Endothelial cell of umbilical vein (primary cell): ENCODE results near the gene CHURC1. TPM values are rescaled to one million over a fixed set of nuclear protein-coding genes. Genes with fewer than 3 reads are reported as not detected.

Experiments used
- BruUV-seq: library from RNA; stranded (reverse); fragments of 400-500 nt; replicated peaks from 2 replicates; lab custom pipeline; 2021; lab: Mats Ljungman, UMichigan
- CTCF ChIA-PET: fragments of 300-600, 350-600 bp; sonication (Branson Sonifier 250); formaldehyde crosslinking; loops from one replicate; lab custom pipeline; 2021; ENCODE audit warnings: antibody characterized with exemption, inconsistent platforms; lab: Charles Lee
- POLR2A ChIA-PET: fragments of 300-600, 350-600 bp; sonication (Branson Sonifier 250); formaldehyde crosslinking; loops from one replicate; lab custom pipeline; 2021; ENCODE audit warnings: antibody characterized with exemption, inconsistent platforms; lab: Charles Lee
- DNase-seq: peaks from one replicate; pipeline ENCODE4 v3.0.0-alpha.2; 2011; ENCODE audit warnings: low read depth, low spot score
- FAIRE-seq: peaks from 2 replicates; lab custom pipeline; 2011; peaks lifted over from hg19 to GRCh38; lab: Jason Lieb, UNC
- H2AFZ ChIP-seq: 2 replicates; pipeline ENCODE4 v1.6.0; 2012; ENCODE audit warnings: low read depth, low read length, control low read depth, inconsistent platforms
- H3K27ac ChIP-seq: 2 replicates; pipeline ENCODE4 v1.5.1; 2011; ENCODE audit warnings: low read depth, mild to moderate bottlenecking, control low read depth, low read length, moderate library complexity; ENCODE audit not compliant: insufficient read depth
- H3K27me3 ChIP-seq, 2 experiments: 2 replicates each; pipeline versions ENCODE4 v1.6.0 to v1.6.1; 2011; ENCODE audit warnings: low read length in 2 of 2, mixed read lengths in 1 of 2; ENCODE audit not compliant: control insufficient read depth in 2 of 2, insufficient read depth in 2 of 2
- H3K36me3 ChIP-seq, 2 experiments: 2 replicates in 1 of 2; 3 replicates in 1 of 2; pipeline ENCODE4 v1.5.1; 2011; ENCODE audit warnings: low read length in 2 of 2, mild to moderate bottlenecking in 1 of 2, moderate library complexity in 1 of 2; ENCODE audit not compliant: control insufficient read depth in 2 of 2, insufficient read depth in 2 of 2; ENCODE audit errors: extremely low read depth in 1 of 2
- H3K4me1 ChIP-seq: 3 replicates; pipeline ENCODE4 v1.5.1; 2011; ENCODE audit warnings: mild to moderate bottlenecking, low read length; ENCODE audit not compliant: control insufficient read depth, insufficient read depth; ENCODE audit errors: extremely low read depth
- H3K4me2 ChIP-seq: 2 replicates; pipeline ENCODE4 v1.6.1; 2011; ENCODE audit warnings: low read length, control low read depth, mixed read lengths; ENCODE audit not compliant: insufficient read depth
- H3K4me3 ChIP-seq, 3 experiments: fragments of 200-600 bp in 1 of 3; sonication (generic), shearing (Covaris generic) in 1 of 3; replicated peaks in 1 of 3; 2 replicates each; pipeline ENCODE4 v1.5.1; 2011 to 2016; ENCODE audit warnings: control low read depth in 3 of 3, low read length in 3 of 3, mild to moderate bottlenecking in 2 of 3, inconsistent platforms in 1 of 3, low read depth in 1 of 3, moderate library complexity in 1 of 3; ENCODE audit not compliant: insufficient read depth in 1 of 3
- H3K79me2 ChIP-seq: 2 replicates; pipeline ENCODE4 v1.6.0; 2012; ENCODE audit warnings: low read length, inconsistent platforms; ENCODE audit not compliant: control insufficient read depth, insufficient read depth
- H3K9ac ChIP-seq: replicated peaks from 2 replicates; pipeline ENCODE3; 2011; ENCODE audit warnings: low read length, control low read depth; ENCODE audit not compliant: insufficient read depth; ENCODE audit errors: extremely low read depth
- H3K9me1 ChIP-seq: replicated peaks from 3 replicates; pipeline ENCODE4 v1.6.0; 2011; ENCODE audit warnings: mild to moderate bottlenecking, low read length; ENCODE audit not compliant: control insufficient read depth, insufficient read depth; ENCODE audit errors: extremely low read depth
- H3K9me3 ChIP-seq: replicated peaks from 2 replicates; pipeline ENCODE4 v1.5.1; 2012; ENCODE audit warnings: low read length, inconsistent platforms; ENCODE audit not compliant: control insufficient read depth, insufficient read depth
- H4K20me1 ChIP-seq: replicated peaks from 2 replicates; pipeline ENCODE3; 2011; ENCODE audit warnings: mild to moderate bottlenecking, low read length; ENCODE audit not compliant: control insufficient read depth, insufficient read depth; ENCODE audit errors: extremely low read depth
- EZH2 ChIP-seq: IDR thresholded peaks from 2 replicates; pipeline ENCODE4 v1.6.1; 2012; ENCODE audit warnings: borderline replicate concordance, low read depth, mild to moderate bottlenecking, moderate library complexity, low read length, inconsistent platforms; ENCODE audit not compliant: severe bottlenecking
- FOS ChIP-seq: IDR thresholded peaks from 2 replicates; pipeline ENCODE4 v1.6.1; 2011; ENCODE audit warnings: mild to moderate bottlenecking, low read length, moderate library complexity, borderline replicate concordance; ENCODE audit not compliant: insufficient read depth
- GATA2 ChIP-seq: IDR thresholded peaks from 2 replicates; pipeline ENCODE4 v1.7.0; 2011; ENCODE audit warnings: low read depth, mild to moderate bottlenecking, moderate library complexity, mixed read lengths, low read length; ENCODE audit not compliant: insufficient read length, insufficient read depth
- JUN ChIP-seq: IDR thresholded peaks from 2 replicates; pipeline ENCODE4 v1.6.1; 2011; ENCODE audit warnings: borderline replicate concordance, low read depth; ENCODE audit not compliant: insufficient read length, insufficient read depth
- MAX ChIP-seq: IDR thresholded peaks from 2 replicates; pipeline ENCODE4 v1.6.1; 2011; ENCODE audit not compliant: insufficient read depth, insufficient read length
- MYC ChIP-seq: IDR thresholded peaks from one replicate; pipeline ENCODE4 v1.6.1; 2011; ENCODE audit warnings: mild to moderate bottlenecking, low read depth, low read length
- POLR2A ChIP-seq: IDR thresholded peaks from 2 replicates; pipeline ENCODE4 v1.6.1; 2012; ENCODE audit warnings: low read depth, mild to moderate bottlenecking, control low read depth, low read length
- POLR2AphosphoS5 ChIP-seq: IDR thresholded peaks from 2 replicates; pipeline ENCODE4 v1.6.1; 2012; ENCODE audit warnings: low read depth, mild to moderate bottlenecking, control low read depth, low read length, moderate library complexity; ENCODE audit not compliant: insufficient read depth
- dilution Hi-C: fragments of 300-500 bp; cut with MboI; formaldehyde crosslinking; loops from one replicate; pipeline ENCODE4 v1.15.0; 2019; ENCODE audit warnings: low sequenced_read_pairs; ENCODE audit not compliant: extremely low pct_ligation_motif_present
- intact Hi-C: fragments of 100-400 bp; cut with micrococcal nuclease; formaldehyde crosslinking; loops from one replicate; pipeline ENCODE4 v1.10.0; 2022
- polyA plus RNA-seq, 4 experiments: library from polyadenylated mRNA; depleted of rRNA in 3 of 4; stranded (reverse) in 3 of 4; unstranded in 1 of 4; fragments of >200 nt; gene quantifications; 2 replicates each; pipeline versions ENCODE4 v1.2.1 to v1.2.3, GENCODE V29; 2011 to 2012; ENCODE audit warnings: missing spikeins in 1 of 4
- total RNA-seq: library from RNA; stranded (reverse); gene quantifications from 2 replicates; pipeline ENCODE4 v1.2.3, GENCODE V29; 2021

Gene CHURC1
- total and polyA plus RNA-seq, 2 donors (not counting 3 experiments of a cell fraction or from before 2014, with no cell fraction given): 44.4 to 62.2 TPM

- FAIRE-seq (no peak), DNase-seq (no peak)
- Histone ChIP-seq H3K4me1 (peaks cover 2% of the 10 kb centered on the region), H3K27me3 (peaks cover 49 to 81% of the 10 kb centered on the region in 2 experiments), H3K27ac (no peak overlapping the region), H3K79me2 (no peaks in the 10 kb centered on the region), H2AFZ (no peak overlapping the region), H3K36me3 (no peaks in the 10 kb centered on the region), H4K20me1 (no peaks in the 10 kb centered on the region), H3K9ac (no peak overlapping the region), H3K4me2 (no peak overlapping the region), H3K4me3 (no peak overlapping the region), H3K9me3 (no peaks in the 10 kb centered on the region), H3K9me1 (no peaks in the 10 kb centered on the region)
- TF ChIP-seq FOS (no peak), JUN (no peak), POLR2AphosphoS5 (no peak), MAX (no peak), MYC (no peak), POLR2A (no peak), EZH2 (no peak), GATA2 (no peak)
- BruUV-seq: no TSS peak
- dilution Hi-C loops: no loop called here
- POLR2A ChIA-PET: no interaction called here
- intact Hi-C loops: no loop called here
- CTCF ChIA-PET: interaction anchor here (0.7 to 7.4 kb wide), 4 partner anchors 13 to 55 kb away, joined by 3 to 84 read pairs (median 5); no protein-coding TSS in a partner anchor
Observed at GRCh38 chr14:64877846-64878245, 36.4 kb upstream of the CHURC1 start.
